Right lobe of liver (tissue), 6 donors: ENCODE data around the gene WDHD1. TPM values are rescaled to one million over a fixed set of nuclear protein-coding genes. Genes with fewer than 3 reads are reported as not detected.
"Not testable (repeated sequence)": the region's sequence is repeated elsewhere in the genome, so short reads cannot be mapped to it uniquely, and the experiment has no call there.

ENCODE experiments used
- ATAC-seq, 4 donors: fragments of 200-7000 bp; cut with Tn5 transposase; one replicate each; pipeline ENCODE4 v1.9.1; 2020; ENCODE audit warnings: mild to moderate bottlenecking in 4 of 4, moderate library complexity in 4 of 4
- DNase-seq, 3 donors: peaks; one replicate each; pipeline ENCODE4 v3.0.0-alpha.2; 2020
- H3K27ac ChIP-seq, 3 donors: fragments of 200-600 bp; one replicate each; pipeline ENCODE4 v1.8.0; 2022
- H3K27me3 ChIP-seq, 2 donors: fragments of 200-600 bp; one replicate each; pipeline ENCODE4 v1.8.0; 2022
- H3K36me3 ChIP-seq, 4 donors: fragments of 200-600 bp; sonication (generic) in 1 of 4; one replicate each; pipeline versions ENCODE4 v1.5.1 to v1.8.0; 2017 to 2022; ENCODE audit warnings: control low read depth in 1 of 4
- H3K4me1 ChIP-seq, 4 donors: fragments of 200-600 bp; sonication (generic) in 1 of 4; one replicate each; pipeline versions ENCODE4 v1.5.1 to v1.8.0; 2017 to 2022; ENCODE audit warnings: control low read depth in 1 of 4
- H3K4me3 ChIP-seq, 3 donors: fragments of 200-600 bp; one replicate each; pipeline ENCODE4 v1.8.0; 2022
- H3K9me3 ChIP-seq, 4 donors: fragments of 200-600 bp; sonication (generic) in 1 of 4; one replicate each; pipeline versions ENCODE4 v1.5.1 to v1.8.0; 2017 to 2022; ENCODE audit warnings: control low read depth in 1 of 4
- CTCF ChIP-seq, 4 donors: fragments of 200-600 bp in 3 of 4; fragments of 450-650 bp in 1 of 4; IDR thresholded peaks; one replicate each; pipeline versions ENCODE4 v1.5.1 to v1.8.0; 2016 to 2022; ENCODE audit warnings: antibody characterized with exemption in 4 of 4, mild to moderate bottlenecking in 2 of 4
- POLR2A ChIP-seq: fragments of 450-650 bp; IDR thresholded peaks from one replicate; pipeline ENCODE4 v1.6.1; 2017; ENCODE audit warnings: antibody characterized with exemption, mild to moderate bottlenecking
- WGBS: methylation state at CpG from one replicate; pipeline ENCODE4 v1.1.6; 2018; ENCODE audit warnings: low coverage, low lambda C conversion rate; ENCODE audit not compliant: insufficient coverage; ENCODE audit errors: missing lambda C conversion rate; 5-methylcytosine and 5-hydroxymethylcytosine counted together
- intact Hi-C, 2 donors: fragments of 100-400 bp; cut with DNase I; formaldehyde crosslinking; loops; one replicate each; pipeline versions ENCODE4 v1.11.2 to v1.14.1; 2022
- total RNA-seq, 6 experiments: library from RNA; depleted of rRNA in 2 of 6; stranded (reverse); fragments of >200 nt in 2 of 6; fragmentation: NEBNext Ultra II Directional in 3 of 6; extraction: Animal tissue kit (Norgen Biotek cat#: 25700) in 3 of 6; gene quantifications; one replicate each; pipeline versions ENCODE4 v1.1.0 to v1.2.4, GENCODE V29; 2016 to 2023
- donor health status: DM: no; HTN: yes; CAD: no.
- donor health status: DM: no; HTN: no; CAD: no.
- donor health status: DM: no; HTN: no; CAD: no.
- donor health status: DM: no; HTN: yes; CAD: no.
- donor health status: DM: no; HTN: yes; CAD: no.

WDHD1 gene
- total RNA-seq, 6 experiments from 2014 or later, result 0.53 to 2.6 (median 1.3) TPM

- WGBS, result 93% methylated on average over 3 of the region's 4 CpGs
- DNase-seq, result no peak
- intact Hi-C loops, result no loop called here
Observed at GRCh38 chr14:54967496-54967895, 59.4 kb downstream of the WDHD1 start.

GRCh38 chr14:54955143-54955542, 71.8 kb downstream of the WDHD1 start:
- TF ChIP-seq POLR2A (no peak), CTCF (IDR thresholded peaks at IDR 0.05) (no peak)
- DNase-seq (no peak), ATAC-seq (no peak)
- intact Hi-C loops, result no loop called here
- no peak overlapping the region for H3K4me3 ChIP-seq
- no peaks in the 10 kb centered on the region for H3K36me3 ChIP-seq
- no peak overlapping the region for H3K27ac ChIP-seq
- H3K27me3 ChIP-seq, result no peaks in the 10 kb centered on the region
- no peaks in the 10 kb centered on the region for H3K4me1 ChIP-seq
- H3K9me3 ChIP-seq, result no peaks in the 10 kb centered on the region

More at GRCh38 chr14:54967496-54967895, 59.4 kb downstream of the WDHD1 start:
- no peak for TF ChIP-seq CTCF (IDR thresholded peaks at IDR 0.05)
- TF ChIP-seq POLR2A, result no peak
- Histone ChIP-seq H3K9me3 (no peaks in the 10 kb centered on the region), H3K27me3 (no peaks in the 10 kb centered on the region), H3K27ac (no peak overlapping the region), H3K4me1 (no peaks in the 10 kb centered on the region), H3K4me3 (no peak overlapping the region), H3K36me3 (no peaks in the 10 kb centered on the region)
- ATAC-seq, result no peak

- WGBS, result 100% methylated on average over 2 of the region's 3 CpGs
- DNase-seq, H3K4me1 ChIP-seq, H3K36me3 ChIP-seq, ATAC-seq, H3K9me3 ChIP-seq, intact Hi-C loops, H3K27me3 ChIP-seq, H3K4me3 ChIP-seq, H3K27ac ChIP-seq: not testable (repeated sequence)
Observed at GRCh38 chr14:54953609-54954008, 73.3 kb downstream of the WDHD1 start.

GRCh38 chr14:54952803-54953202, 74.1 kb downstream of the WDHD1 start:
- H3K4me3 ChIP-seq, DNase-seq, intact Hi-C loops, H3K9me3 ChIP-seq, H3K4me1 ChIP-seq, H3K36me3 ChIP-seq, ATAC-seq, H3K27ac ChIP-seq, H3K27me3 ChIP-seq: not testable (repeated sequence)
- 63% methylated on average over 1 of the region's 1 CpG for WGBS

GRCh38 chr14:54947230-54947629, 79.7 kb downstream of the WDHD1 start:
- Histone ChIP-seq H3K9me3 (no peaks in the 10 kb centered on the region), H3K27me3 (no peaks in the 10 kb centered on the region), H3K4me3 (no peak overlapping the region), H3K4me1 (peaks cover 0 to 9% (median 0%) of the 10 kb centered on the region in 4 donors), H3K27ac (no peak overlapping the region), H3K36me3 (no peaks in the 10 kb centered on the region)
- intact Hi-C loops, result no loop called here
- TF ChIP-seq CTCF (IDR thresholded peaks at IDR 0.05) (no peak), POLR2A (no peak)
- WGBS, result 80% methylated on average over 3 of the region's 3 CpGs
- DNase-seq (no peak), ATAC-seq (no peak)

- peaks cover 0 to 9% (median 0%) of the 10 kb centered on the region in 4 donors for H3K4me1 ChIP-seq
- TF ChIP-seq POLR2A, result no peak
- no peak for TF ChIP-seq CTCF (IDR thresholded peaks at IDR 0.05)
- H3K4me3 ChIP-seq, result no peak overlapping the region
- WGBS, result 100% methylated on average over 1 of the region's 4 CpGs
- H3K9me3 ChIP-seq, result no peaks in the 10 kb centered on the region
- no peak overlapping the region for H3K27ac ChIP-seq
- no peak for DNase-seq
- no peaks in the 10 kb centered on the region for H3K36me3 ChIP-seq
- ATAC-seq, result no peak
- no peaks in the 10 kb centered on the region for H3K27me3 ChIP-seq
- intact Hi-C loops, result no loop called here
Observed at GRCh38 chr14:54946500-54946899, 80.4 kb downstream of the WDHD1 start.
